GM18505 (cell line): Measurements from ENCODE around the gene RALGPS2.
A peak's percentile ranks its signal among the peaks of the same experiment; 100 is the strongest.

ENCODE experiments used
- ATAC-seq: cut with Tn5 transposase; IDR thresholded peaks from one replicate; pipeline ENCODE4 v1.9.1; 2021; ENCODE audit not compliant: unreplicated experiment
- POLR2A ChIP-seq: IDR thresholded peaks from 4 replicates; pipeline ENCODE4 v1.6.1; 2011; ENCODE audit warnings: borderline replicate concordance; ENCODE audit not compliant: insufficient read depth, insufficient read length; ENCODE audit errors: extremely low read depth

The RALGPS2 gene, protein sequence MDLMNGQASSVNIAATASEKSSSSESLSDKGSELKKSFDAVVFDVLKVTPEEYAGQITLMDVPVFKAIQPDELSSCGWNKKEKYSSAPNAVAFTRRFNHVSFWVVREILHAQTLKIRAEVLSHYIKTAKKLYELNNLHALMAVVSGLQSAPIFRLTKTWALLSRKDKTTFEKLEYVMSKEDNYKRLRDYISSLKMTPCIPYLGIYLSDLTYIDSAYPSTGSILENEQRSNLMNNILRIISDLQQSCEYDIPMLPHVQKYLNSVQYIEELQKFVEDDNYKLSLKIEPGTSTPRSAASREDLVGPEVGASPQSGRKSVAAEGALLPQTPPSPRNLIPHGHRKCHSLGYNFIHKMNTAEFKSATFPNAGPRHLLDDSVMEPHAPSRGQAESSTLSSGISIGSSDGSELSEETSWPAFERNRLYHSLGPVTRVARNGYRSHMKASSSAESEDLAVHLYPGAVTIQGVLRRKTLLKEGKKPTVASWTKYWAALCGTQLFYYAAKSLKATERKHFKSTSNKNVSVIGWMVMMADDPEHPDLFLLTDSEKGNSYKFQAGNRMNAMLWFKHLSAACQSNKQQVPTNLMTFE

GRCh38 chr1:178724728-178725465 is at the start of gene RALGPS2:
TSS of gene RALGPS2 (plus strand) at chr1:178725244. CDS start at chr1:178776765, 51,521 bp downstream.
- TF ChIP-seq POLR2A: peak; percentile 27
- peak; percentile 64 for ATAC-seq

GRCh38 chr1:178679237-178679636 is 45.8 kb upstream of the RALGPS2 start:
- no peak for TF ChIP-seq POLR2A
- ATAC-seq: no peak

- ATAC-seq: no peak
- no peak for TF ChIP-seq POLR2A
Measured at GRCh38 chr1:178682429-178682828, 42.6 kb upstream of the RALGPS2 start.

DNA sequence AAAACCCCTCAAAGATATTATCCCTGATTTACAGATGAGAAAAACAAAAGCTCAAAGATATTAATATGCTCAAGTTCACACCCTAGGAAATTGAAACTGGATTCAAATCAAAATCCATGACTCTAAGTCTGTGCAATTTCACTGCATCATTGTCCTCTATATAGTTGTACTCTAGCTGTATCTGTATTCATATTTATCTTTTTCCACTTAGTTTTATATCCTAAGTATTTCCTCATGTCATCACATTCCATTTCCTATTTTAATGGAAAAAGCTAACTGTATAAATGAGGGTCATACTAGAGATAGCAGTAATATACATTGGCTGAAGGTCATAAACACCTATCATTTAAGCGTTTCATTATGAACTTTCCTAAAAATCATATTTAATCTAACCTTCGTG is 42.2 kb upstream of the RALGPS2 start:
- no peak for TF ChIP-seq POLR2A
- no peak for ATAC-seq

DNA sequence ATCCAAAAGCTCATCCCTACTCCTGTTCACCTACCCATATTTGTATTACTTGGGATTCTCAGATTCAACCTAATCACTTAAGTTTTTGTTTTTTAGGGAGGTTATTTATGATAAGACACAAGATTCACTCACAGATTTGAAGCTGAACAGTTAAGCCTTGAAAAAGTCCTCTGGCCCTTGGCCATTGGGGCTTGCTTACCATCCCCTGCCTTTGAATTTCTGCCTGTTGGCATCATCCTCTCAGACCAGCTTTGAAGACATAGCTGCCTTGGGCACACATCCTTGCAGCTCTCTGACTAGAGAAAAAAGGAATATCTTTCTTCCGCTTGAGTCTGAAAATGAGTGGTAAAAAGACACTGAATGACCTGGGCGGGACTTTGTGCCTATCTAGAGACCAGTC is 41.8 kb upstream of the RALGPS2 start:
- no peak for ATAC-seq
- TF ChIP-seq POLR2A: no peak

DNA sequence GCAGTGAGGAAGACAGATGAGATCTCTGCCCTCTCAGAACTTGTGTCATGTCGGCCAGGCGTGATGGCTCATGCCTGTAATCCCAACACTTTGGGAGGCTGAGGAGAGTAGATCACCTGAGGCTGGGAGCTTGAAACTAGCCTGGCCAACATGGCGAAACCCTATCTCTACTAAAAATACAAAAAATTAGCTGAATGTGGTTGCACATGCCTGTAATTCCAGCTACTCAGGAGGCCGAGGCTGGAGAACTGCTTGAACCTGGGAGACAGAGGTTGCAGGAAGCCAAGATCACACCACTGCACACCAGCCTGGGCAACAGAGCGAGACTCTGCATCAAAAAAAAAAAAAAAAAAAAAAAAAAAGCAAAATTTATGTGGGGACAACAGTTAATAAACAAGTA is 40.9 kb upstream of the RALGPS2 start:
- no peak for ATAC-seq
- no peak for TF ChIP-seq POLR2A

DNA sequence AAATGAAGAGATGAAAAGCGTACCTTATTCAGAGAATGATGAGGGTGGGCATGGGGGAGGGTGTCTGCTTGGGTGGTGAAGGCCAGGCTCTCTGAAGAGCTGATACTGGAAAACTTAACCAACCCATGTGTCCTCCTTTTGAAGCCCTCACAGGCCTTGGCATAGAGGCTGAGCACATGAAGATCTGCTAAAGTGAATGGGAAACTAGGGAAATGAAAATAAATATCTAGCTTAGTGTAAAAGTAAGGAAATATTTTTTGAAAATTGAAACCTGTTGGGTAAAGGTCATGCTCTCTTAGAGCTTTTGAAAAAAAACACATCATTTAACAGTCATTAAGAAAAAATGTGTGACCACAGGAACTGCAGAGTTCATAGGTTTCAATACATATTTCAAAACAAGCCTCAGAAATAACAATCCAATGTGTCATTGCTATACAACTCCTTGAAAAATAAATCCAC is 40.5 kb upstream of the RALGPS2 start:
- TF ChIP-seq POLR2A: no peak

GRCh38 chr1:178686407-178686806 is 38.6 kb upstream of the RALGPS2 start:
- ATAC-seq: no peak
- TF ChIP-seq POLR2A: no peak

More for the DNA sequence above, 40.5 kb upstream of the RALGPS2 start:
- ATAC-seq: peak; percentile 68

- ATAC-seq: no peak
- TF ChIP-seq POLR2A: no peak
Measured at GRCh38 chr1:178688244-178688643, 36.8 kb upstream of the RALGPS2 start.

DNA sequence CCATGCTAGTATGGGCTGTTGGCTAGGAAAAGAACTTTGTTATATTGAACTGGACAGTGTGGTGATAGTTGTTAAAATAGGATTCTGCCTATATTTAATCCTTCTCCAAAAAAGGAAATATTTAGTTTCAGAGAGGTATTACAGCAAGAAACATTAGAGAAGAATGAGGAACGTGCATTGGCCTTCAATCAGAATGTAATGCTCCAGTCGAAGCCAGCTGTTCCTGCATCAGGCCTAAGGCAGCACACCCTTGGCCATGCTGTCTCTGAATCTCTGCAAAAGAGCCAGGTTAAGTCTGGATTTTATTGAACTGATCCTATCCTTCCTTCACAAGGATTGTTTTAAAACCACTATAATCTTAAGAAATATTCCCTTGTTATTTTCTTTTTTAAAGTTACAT is 35.3 kb upstream of the RALGPS2 start:
- TF ChIP-seq POLR2A: no peak
- no peak for ATAC-seq

- no peak for TF ChIP-seq POLR2A
- ATAC-seq: no peak
Measured at GRCh38 chr1:178690496-178690895, 34.5 kb upstream of the RALGPS2 start.

- no peak for TF ChIP-seq POLR2A
- no peak for ATAC-seq
Measured at GRCh38 chr1:178692564-178693327, 32.3 kb upstream of the RALGPS2 start.

DNA sequence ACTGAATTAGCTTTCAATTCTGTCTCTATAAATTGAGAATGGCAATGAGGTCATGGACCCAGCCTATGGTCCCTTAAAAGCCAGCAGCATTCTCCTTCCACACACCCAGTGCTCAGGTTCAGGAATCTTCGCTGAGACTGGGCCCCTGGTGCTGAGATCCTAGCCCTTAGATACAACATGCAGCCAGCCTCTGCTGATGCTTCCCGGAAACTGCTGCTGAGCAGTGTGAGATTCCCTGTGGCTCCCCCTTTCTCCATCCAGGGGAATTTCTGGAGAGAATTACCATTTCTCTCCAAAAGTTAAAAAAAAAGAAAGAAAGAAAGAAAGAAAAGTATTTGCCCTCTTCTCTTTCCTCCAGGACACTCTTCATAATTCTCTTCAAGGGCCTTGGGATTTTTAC is 31.7 kb upstream of the RALGPS2 start:
- no peak for ATAC-seq
- TF ChIP-seq POLR2A: no peak

DNA sequence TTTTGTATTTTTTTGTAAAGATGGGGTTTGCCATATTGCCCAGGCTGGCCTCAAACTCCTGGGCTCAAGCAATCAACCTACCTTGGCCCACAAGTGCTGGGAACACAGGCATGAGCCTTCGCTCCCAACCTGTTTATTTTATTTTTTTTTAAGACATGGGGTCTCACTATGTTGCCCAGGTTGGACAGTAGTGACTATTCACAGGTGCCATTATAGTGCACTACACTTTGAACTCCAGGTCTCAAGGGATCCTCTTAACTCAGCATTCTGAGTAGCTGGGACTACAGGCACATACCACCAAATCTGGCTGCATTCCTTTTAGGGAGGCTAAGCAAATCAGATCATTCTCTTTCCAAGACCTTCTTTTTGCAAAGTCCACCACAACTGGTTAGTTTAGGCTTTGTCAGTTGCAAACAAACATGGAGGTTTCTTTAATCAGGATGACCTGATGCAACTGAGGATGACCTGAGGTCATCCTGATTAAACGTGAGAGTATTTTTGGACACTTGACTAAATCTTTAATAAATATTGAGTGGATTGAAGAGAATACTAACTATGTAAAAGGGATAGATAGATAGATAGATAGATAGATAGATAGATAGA is 30.0 kb upstream of the RALGPS2 start:
- TF ChIP-seq POLR2A: no peak
- ATAC-seq: no peak
